Activated T-helper 2 cell treated with anti-CD3 and anti-CD28 coated beads, Interferon-gamma antibody, Interleukin-2, Interleukin-4, amounts not matched to agents 10 μg/mL and 5 μg/mL and 100 μg/mL, durations not matched to agents 14 hours and 24 hours and 36 hours (primary cell): ENCODE data around the gene ITLN1. TPM values are rescaled to one million over a fixed set of nuclear protein-coding genes. Genes with fewer than 3 reads are reported as not detected.

ENCODE experiments used
- DNase-seq: peaks from one replicate; pipeline ENCODE4 v3.0.0; 2021; ENCODE audit warnings: low spot score
- H3K27ac Mint-ChIP-seq: one replicate; pipeline ENCODE4 v1.8.0; 2021; ENCODE audit warnings: mixed read lengths
- H3K27me3 Mint-ChIP-seq: one replicate; pipeline ENCODE4 v1.8.0; 2021; ENCODE audit warnings: low read depth, mixed read lengths
- H3K36me3 Mint-ChIP-seq: one replicate; pipeline ENCODE4 v1.8.0; 2021; ENCODE audit warnings: low read depth, mixed read lengths
- H3K4me1 Mint-ChIP-seq: one replicate; pipeline ENCODE4 v1.8.0; 2021; ENCODE audit warnings: low read depth, mixed read lengths
- H3K4me3 Mint-ChIP-seq: one replicate; pipeline ENCODE4 v1.8.0; 2021; ENCODE audit warnings: low read depth, mild to moderate bottlenecking, moderate library complexity, mixed read lengths
- H3K9me3 Mint-ChIP-seq: one replicate; pipeline ENCODE4 v1.8.0; 2021; ENCODE audit warnings: mixed read lengths
- intact Hi-C: fragments of 100-400 bp; cut with micrococcal nuclease; formaldehyde crosslinking; loops from one replicate; pipeline ENCODE4 v1.15.1; 2023
- total RNA-seq: library from RNA; stranded (reverse); gene quantifications from 2 replicates; pipeline ENCODE4 v1.2.3, GENCODE V29; 2022

The ITLN1 gene
- total RNA-seq, 1 donor from 2014 or later, result not detected

DNA sequence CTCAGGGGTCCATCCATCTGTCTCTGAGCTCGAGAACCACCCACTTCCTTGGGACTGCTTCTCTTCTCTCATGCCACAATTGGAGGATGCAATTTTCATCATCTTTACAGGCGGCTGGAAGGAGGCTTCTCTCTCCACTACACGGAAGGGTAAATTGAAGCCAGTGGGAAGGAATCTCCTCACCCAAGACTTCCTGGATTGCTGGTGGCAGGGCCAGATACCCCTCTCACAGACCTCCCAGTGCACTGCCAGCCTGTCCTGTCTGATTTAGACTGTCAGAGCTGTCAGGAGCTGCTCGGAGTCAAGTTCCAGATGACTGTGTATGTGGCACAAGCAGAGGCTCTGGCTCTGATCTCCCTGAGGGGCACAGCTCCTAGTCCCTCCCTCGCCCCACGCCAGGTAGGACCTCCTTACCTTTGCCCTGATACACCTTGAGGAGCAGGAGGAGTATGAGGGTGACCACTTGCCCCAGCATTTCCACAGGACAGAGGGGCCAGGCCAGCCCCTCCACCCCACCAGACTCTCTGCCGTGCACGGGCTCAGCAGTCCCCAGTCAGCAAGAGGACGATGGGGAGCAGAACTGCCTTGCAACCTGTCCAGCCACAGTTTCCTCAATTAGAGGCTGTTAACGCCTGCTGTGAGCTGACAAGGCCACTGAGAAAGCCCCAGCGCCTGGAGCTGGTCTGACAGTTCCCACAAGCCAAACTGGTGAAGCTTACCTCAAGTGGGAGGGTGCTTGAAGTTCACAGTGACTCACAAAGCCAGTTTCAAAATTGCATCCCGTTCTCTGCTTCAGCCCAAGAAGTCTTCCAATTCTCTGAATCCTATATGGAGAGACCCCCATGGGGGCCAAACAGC is 22.5 kb downstream of the ITLN1 start, which contains the start of gene CD244:
Gene CD244, minus strand, starts transcription at position 685 of the 858 bp plus-strand sequence. Its CDS starts 210 bp downstream, at position 475.
- H3K27ac Mint-ChIP-seq, result no peak within 1 kb of the TSS

DNA sequence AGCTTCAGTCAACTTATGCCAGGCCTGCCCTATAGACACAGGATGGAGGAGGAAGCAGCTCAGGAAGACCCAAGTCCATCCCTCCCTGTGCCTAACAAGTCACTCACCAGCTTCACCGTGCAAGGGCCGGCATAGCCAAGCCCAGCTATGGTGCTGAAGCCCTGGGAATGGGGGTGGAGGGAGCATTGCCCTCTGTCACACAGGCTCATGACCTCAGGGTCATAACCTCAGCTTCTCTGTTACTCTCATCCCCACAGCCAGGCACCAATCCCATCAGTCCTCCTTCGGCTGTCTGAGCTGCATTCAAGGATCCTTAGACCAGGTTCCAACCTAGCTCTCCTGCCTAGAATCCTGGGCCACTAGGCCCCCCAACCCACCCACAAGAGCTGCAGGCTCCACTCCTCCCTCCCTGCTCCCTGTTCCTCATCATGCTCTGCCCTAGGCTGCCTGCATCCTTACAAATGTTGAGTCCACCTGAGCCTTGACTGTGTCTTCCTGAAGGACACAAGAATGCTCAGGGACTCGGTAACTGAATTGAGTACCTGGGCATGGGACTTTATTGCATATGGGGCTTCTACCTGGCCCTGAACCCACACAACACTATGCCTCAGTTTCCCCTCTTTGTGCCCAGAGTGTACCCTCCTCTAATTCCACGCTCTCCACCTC is 24.0 kb downstream of the ITLN1 start:
- intact Hi-C loops, result no loop called here
- no peak for DNase-seq
- H3K4me1 Mint-ChIP-seq, result peaks cover 28% of the 10 kb centered on the region
- H3K9me3 Mint-ChIP-seq, result no peaks in the 10 kb centered on the region
- H3K4me3 Mint-ChIP-seq, result no peak overlapping the region
- H3K27ac Mint-ChIP-seq, result no peak overlapping the region
- H3K36me3 Mint-ChIP-seq, result no peaks in the 10 kb centered on the region
- H3K27me3 Mint-ChIP-seq, result no peaks in the 10 kb centered on the region

More for the DNA sequence above, 22.5 kb downstream of the ITLN1 start, which contains the start of gene CD244:
- Mint-ChIP-seq H3K36me3 (no peaks in the 10 kb centered on the region), H3K9me3 (no peaks in the 10 kb centered on the region), H3K4me1 (peaks cover 28% of the 10 kb centered on the region), H3K4me3 (peak within 1 kb of the TSS; percentile 23), H3K27me3 (no peaks in the 10 kb centered on the region)
- intact Hi-C loops, result loop anchor here (2.0 kb wide), 1 partner anchor 24 kb away; no protein-coding TSS in a partner anchor
- DNase-seq, result peak; percentile 28

DNA sequence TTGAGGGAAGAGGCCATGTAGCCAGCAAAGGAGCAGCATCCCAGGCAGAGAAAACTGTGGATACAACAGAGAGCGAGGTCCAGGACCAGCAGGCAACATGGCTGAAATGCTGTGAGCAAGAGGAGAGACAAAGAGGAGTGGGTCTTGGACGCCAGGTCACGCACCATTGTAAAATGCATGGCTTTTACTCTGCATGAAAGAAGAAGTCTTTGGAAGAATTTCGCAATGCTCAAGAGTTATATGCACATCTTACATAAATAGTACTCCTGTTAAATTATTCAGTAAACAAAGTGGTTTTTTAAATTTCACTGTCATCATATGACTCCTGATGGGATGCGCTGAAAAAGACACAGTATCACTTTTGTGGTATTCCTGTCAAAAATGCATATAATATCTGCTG is 25.8 kb downstream of the ITLN1 start:
- intact Hi-C loops, result no loop called here
- H3K4me1 Mint-ChIP-seq, result peaks cover 24% of the 10 kb centered on the region
- no peaks in the 10 kb centered on the region for H3K9me3 Mint-ChIP-seq
- H3K27ac Mint-ChIP-seq, result no peak overlapping the region
- H3K4me3 Mint-ChIP-seq, result no peak overlapping the region
- DNase-seq, result no peak
- no peaks in the 10 kb centered on the region for H3K27me3 Mint-ChIP-seq
- H3K36me3 Mint-ChIP-seq, result no peaks in the 10 kb centered on the region

DNA sequence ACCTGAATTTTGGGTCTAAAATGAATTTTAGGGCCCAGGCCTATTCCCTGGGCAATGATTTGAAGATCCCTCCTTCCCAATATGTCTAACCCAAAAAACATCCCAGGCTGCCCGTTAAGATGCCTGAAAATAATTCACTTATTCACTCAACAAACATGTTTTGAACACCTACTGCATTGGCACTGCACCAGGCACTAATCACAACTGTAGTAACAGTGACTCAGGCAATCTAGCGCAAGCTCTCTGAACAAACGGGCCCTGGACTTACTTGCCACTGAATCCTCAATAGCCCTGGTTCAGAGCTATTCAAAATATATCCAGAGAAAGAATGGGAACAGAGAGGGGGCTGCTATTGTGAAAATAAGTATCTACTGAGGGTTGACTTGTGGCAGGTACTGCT is 26.5 kb downstream of the ITLN1 start:
- DNase-seq, result no peak
- Mint-ChIP-seq H3K27ac (no peak overlapping the region), H3K36me3 (no peaks in the 10 kb centered on the region), H3K4me1 (peaks cover 19% of the 10 kb centered on the region), H3K4me3 (no peak overlapping the region), H3K9me3 (no peaks in the 10 kb centered on the region), H3K27me3 (no peaks in the 10 kb centered on the region)
- intact Hi-C loops, result no loop called here

DNA sequence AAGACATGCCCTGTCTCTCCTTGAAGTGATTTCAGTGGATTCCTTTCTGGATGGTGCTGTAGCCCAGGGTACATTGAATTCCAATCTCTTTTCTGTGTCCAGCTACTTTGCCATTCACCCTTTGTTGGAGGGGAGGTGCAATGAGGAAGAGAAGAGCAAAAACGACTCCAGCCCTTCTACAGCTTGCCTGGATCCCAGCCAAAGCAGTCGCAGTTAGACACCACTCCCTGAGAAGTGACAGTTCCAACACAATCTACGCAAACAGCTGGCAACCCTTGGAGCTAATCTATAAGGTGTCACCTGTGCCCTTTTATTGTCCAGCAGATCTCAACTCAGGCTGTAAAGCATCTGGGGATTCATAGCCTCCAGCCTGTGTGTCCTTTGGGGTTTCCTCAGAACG is 26.9 kb downstream of the ITLN1 start:
- intact Hi-C loops, result no loop called here
- no peak overlapping the region for H3K27ac Mint-ChIP-seq
- H3K36me3 Mint-ChIP-seq, result no peaks in the 10 kb centered on the region
- H3K27me3 Mint-ChIP-seq, result no peaks in the 10 kb centered on the region
- no peaks in the 10 kb centered on the region for H3K9me3 Mint-ChIP-seq
- peaks cover 17% of the 10 kb centered on the region for H3K4me1 Mint-ChIP-seq
- no peak for DNase-seq
- no peak overlapping the region for H3K4me3 Mint-ChIP-seq

DNA sequence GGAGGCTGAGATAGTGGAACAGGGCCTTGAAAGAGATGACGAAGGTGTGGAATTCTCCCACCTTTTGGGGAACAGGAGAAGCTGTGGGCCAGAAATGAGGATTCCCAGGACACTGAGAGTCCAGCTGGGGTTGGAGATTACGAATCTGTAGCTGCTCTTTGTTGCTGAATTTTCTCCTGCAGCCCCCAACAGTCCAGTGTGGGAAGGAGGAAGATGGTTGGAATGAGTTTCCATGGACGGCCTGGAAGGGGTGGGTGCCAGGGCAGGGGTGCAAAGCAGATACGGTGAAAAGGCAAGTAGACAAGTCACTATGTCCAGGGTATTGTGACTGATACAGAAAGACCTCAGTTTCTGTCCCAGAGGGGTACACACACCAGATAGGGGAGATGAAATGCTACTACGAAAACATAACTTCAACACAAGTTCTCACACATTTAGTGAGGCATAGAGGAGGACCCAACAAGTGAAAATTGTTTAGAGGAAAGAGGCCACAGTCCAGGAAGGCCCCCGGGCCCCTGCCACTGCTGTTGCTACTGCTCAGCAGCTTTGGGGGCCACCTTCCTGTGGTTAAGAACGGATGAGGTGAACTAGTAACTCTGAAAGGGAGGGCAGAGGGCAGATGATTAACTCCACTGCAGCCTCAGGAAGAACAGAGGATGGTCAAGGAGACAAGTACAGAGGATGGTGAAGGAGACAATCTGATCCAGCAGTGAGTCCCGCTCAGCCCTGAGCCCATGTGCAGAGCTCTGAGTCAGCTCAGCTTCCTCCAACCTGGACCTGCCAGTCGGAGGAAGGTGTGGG is 29.6 kb downstream of the ITLN1 start:
- intact Hi-C loops, result no loop called here
- no peaks in the 10 kb centered on the region for H3K36me3 Mint-ChIP-seq
- no peak overlapping the region for H3K27ac Mint-ChIP-seq
- no peaks in the 10 kb centered on the region for H3K9me3 Mint-ChIP-seq
- H3K27me3 Mint-ChIP-seq, result peaks cover 3% of the 10 kb centered on the region
- no peak for DNase-seq
- H3K4me3 Mint-ChIP-seq, result no peak overlapping the region
- peaks cover 1% of the 10 kb centered on the region for H3K4me1 Mint-ChIP-seq

DNA sequence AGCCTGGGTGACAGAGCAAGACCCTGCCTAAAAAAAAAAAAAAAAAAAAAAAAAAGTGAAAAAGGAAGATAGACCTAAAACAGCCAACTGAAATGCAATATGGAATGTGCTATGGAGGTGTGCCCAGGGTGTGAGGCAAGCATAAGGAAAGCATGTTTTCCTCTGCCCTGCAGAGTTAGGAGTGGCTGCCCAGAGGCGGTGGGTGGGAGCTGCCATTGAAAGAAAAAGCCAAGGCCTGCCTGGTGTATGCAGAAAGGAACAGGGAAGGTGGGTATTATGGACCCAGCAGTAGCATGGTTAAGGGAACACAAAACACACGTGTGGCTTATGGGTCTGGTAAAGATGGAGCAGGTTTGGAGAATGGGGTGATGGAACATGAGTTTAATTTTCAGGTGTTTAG is 31.2 kb downstream of the ITLN1 start:
- Mint-ChIP-seq H3K27ac (no peak overlapping the region), H3K4me3 (no peak overlapping the region), H3K36me3 (no peaks in the 10 kb centered on the region), H3K4me1 (no peaks in the 10 kb centered on the region), H3K27me3 (peaks cover 11% of the 10 kb centered on the region), H3K9me3 (no peaks in the 10 kb centered on the region)
- intact Hi-C loops, result no loop called here
- no peak for DNase-seq

DNA sequence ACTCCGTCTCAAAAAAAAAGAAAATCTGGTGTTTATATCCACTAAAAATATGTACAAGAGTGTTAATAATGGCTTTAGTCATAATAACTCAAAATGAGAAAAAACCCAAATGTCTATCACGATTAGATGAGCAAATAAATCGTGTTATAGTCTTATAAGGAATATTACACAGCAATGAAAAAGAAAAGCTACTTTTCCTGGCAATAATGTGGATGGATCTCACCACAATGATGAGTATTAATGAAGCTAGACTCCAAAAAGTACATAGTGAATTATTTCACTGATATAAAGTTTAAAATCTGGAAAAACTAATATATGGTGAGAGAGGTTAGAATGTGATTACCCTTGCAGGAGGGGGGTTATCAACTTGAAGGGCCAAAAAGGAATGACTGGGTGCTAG is 32.0 kb downstream of the ITLN1 start:
- Mint-ChIP-seq H3K4me3 (no peak overlapping the region), H3K36me3 (no peaks in the 10 kb centered on the region), H3K4me1 (no peaks in the 10 kb centered on the region), H3K27me3 (peaks cover 14% of the 10 kb centered on the region), H3K9me3 (no peaks in the 10 kb centered on the region), H3K27ac (no peak overlapping the region)
- no peak for DNase-seq
- intact Hi-C loops, result no loop called here

DNA sequence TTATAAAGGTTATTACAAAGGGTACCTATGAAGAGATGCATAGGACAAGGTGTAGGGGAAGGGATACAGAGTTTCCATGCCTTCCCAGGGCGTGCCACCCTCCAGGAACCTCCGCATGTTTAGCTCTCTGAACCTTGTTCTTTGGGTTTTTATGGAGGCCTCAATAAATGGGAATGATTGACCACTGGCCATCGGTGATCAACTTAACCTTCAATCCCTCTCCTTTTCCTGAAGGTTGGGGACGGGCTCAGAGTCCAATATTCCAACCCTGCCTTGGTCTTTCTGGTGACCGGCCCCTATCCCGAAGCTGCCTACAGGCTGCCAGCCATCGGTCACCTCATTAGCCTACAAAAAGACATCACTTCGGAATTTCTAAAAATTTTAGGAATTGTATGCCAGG is 34.0 kb downstream of the ITLN1 start:
- intact Hi-C loops, result no loop called here
- Mint-ChIP-seq H3K36me3 (no peaks in the 10 kb centered on the region), H3K9me3 (no peaks in the 10 kb centered on the region), H3K27ac (no peak overlapping the region), H3K27me3 (peaks cover 23% of the 10 kb centered on the region), H3K4me3 (no peak overlapping the region), H3K4me1 (no peaks in the 10 kb centered on the region)
- no peak for DNase-seq

DNA sequence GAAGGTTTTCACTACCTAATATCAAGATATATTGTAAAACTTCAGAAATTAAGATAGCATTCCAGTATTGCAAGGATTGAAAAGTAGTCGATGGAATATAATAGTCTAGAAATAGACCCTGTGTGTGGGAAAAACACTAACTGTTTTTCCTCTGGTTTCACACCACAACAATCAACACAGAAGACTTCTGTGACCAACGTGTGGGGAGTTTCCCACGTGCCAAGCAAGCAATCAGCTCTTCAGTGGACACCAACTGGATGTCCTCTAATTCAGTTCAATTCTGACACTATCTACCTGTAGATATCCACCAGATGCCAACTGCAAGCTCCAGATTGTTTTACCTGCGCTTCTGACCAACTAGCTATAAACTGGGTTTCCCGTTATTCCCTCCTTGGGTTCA is 34.4 kb downstream of the ITLN1 start:
- H3K4me1 Mint-ChIP-seq, result no peaks in the 10 kb centered on the region
- no peak overlapping the region for H3K4me3 Mint-ChIP-seq
- peaks cover 23% of the 10 kb centered on the region for H3K27me3 Mint-ChIP-seq
- DNase-seq, result no peak
- H3K9me3 Mint-ChIP-seq, result no peaks in the 10 kb centered on the region
- H3K36me3 Mint-ChIP-seq, result no peaks in the 10 kb centered on the region
- intact Hi-C loops, result no loop called here
- H3K27ac Mint-ChIP-seq, result no peak overlapping the region

DNA sequence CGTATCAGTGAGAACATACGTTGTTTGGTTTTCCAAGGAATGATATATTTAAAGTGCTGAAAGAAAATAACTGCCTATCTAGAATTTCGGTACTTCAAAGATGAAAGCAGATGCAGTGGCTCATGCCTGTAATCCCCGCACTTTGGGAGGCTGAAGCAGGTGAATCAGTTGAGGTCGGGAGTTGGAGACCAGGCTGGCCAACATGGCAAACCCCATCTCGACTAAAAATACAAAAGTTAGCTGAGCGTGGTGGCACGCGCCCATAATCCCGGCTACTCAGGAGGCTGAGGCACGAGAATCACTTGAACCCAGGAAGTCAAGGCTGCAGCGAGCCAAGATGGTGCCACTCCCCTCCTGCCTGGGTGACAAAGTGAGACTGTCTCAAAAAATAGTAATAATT is 38.7 kb downstream of the ITLN1 start:
- Mint-ChIP-seq H3K9me3 (peaks cover 6% of the 10 kb centered on the region), H3K4me1 (peaks cover 3% of the 10 kb centered on the region), H3K27ac (no peak overlapping the region), H3K36me3 (peaks cover 3% of the 10 kb centered on the region), H3K4me3 (no peak overlapping the region), H3K27me3 (peaks cover 28% of the 10 kb centered on the region)
- DNase-seq, result no peak
- intact Hi-C loops, result no loop called here

DNA sequence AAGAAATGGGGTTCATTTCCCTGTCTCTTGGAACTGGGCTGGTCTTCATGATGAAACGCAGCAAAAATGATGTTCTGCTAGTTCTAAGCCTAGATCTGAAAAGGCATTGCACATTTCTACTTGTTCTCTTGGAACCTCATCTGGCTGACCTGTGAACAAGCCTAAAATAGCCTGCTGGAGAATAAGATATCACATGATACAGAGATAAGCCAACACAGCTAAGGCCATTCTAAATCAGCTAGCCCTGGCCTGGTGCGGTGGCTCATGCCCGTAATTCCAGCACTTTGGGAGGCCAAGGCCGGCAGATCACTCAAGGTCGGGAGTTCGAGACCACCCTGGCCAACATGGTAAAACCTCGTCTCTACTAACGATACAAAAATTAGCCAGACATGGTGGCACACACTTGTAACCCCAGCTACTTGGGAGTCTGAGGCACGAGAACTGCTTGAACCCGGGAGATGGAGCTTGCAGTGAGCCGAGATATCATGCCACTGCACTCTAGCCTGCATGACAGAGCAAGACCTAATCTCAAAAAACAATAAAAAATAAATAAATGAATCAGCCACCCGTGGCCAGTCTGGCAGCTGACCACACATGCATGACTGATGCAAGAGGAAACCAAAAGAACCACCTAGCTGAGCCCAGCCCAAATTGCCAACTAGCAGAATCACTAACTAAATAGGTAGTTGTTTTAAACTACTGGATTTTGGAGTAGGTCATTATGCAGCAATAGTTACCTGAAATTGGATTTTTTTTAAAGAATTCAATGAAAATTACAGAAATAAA is 40.3 kb downstream of the ITLN1 start:
- Mint-ChIP-seq H3K4me1 (peaks cover 8% of the 10 kb centered on the region), H3K27me3 (peaks cover 25% of the 10 kb centered on the region), H3K27ac (no peak overlapping the region), H3K36me3 (peaks cover 3% of the 10 kb centered on the region), H3K4me3 (no peak overlapping the region), H3K9me3 (peaks cover 6% of the 10 kb centered on the region)
- no peak for DNase-seq
- intact Hi-C loops, result no loop called here
